ENCODE data around the gene PRRT1.

PRRT1 gene

GRCh38 chr6:32140420-32141046 is 11.2 kb downstream of the PRRT1 start:
- no peaks in the 10 kb centered on the region for H3K27me3 ChIP-seq (replicated peaks; ENCODE audit: control insufficient read depth, insufficient read depth, low read length)

GRCh38 chr6:32139590-32139989 is 12.1 kb downstream of the PRRT1 start:
- Histone ChIP-seq H3K9me3 (ENCODE audit: control insufficient read depth, low read length) (no peaks in the 10 kb centered on the region), H3K27me3 (replicated peaks; ENCODE audit: control insufficient read depth, insufficient read depth, low read length) (no peaks in the 10 kb centered on the region), H3K4me1 (ENCODE audit: control insufficient read depth, insufficient read depth, low read length) (peaks cover 12% of the 10 kb centered on the region), H3K36me3 (ENCODE audit: control insufficient read depth, insufficient read depth, low read length, severe bottlenecking) (no peaks in the 10 kb centered on the region), H3K4me3 (ENCODE audit: low read length) (no peak overlapping the region), H3K9ac (ENCODE audit: low read length) (no peak overlapping the region)
- DNase-seq (ENCODE audit: low read depth): no peak

More at GRCh38 chr6:32140420-32141046, 11.2 kb downstream of the PRRT1 start:
- Histone ChIP-seq H3K36me3 (ENCODE audit: control insufficient read depth, insufficient read depth, low read length, severe bottlenecking) (no peaks in the 10 kb centered on the region), H3K9me3 (ENCODE audit: control insufficient read depth, low read length) (no peaks in the 10 kb centered on the region), H3K9ac (ENCODE audit: low read length) (no peak overlapping the region), H3K4me3 (ENCODE audit: low read length) (no peak overlapping the region), H3K4me1 (ENCODE audit: control insufficient read depth, insufficient read depth, low read length) (peaks cover 14% of the 10 kb centered on the region)
- no peak for DNase-seq (ENCODE audit: low read depth)

GRCh38 chr6:32137454-32137853 is 14.3 kb downstream of the PRRT1 start:
- peaks cover 10% of the 10 kb centered on the region for H3K4me1 ChIP-seq (ENCODE audit: control insufficient read depth, insufficient read depth, low read length)
- no peak overlapping the region for H3K4me3 ChIP-seq (ENCODE audit: low read length)
- H3K9ac ChIP-seq (ENCODE audit: low read length): no peak overlapping the region
- no peaks in the 10 kb centered on the region for H3K36me3 ChIP-seq (ENCODE audit: control insufficient read depth, insufficient read depth, low read length, severe bottlenecking)
- H3K9me3 ChIP-seq (ENCODE audit: control insufficient read depth, low read length): no peaks in the 10 kb centered on the region
- H3K27me3 ChIP-seq (replicated peaks; ENCODE audit: control insufficient read depth, insufficient read depth, low read length): no peaks in the 10 kb centered on the region
- no peak for DNase-seq (ENCODE audit: low read depth)

- no peak for DNase-seq (ENCODE audit: low read depth)
- Histone ChIP-seq H3K9me3 (ENCODE audit: control insufficient read depth, low read length) (no peaks in the 10 kb centered on the region), H3K36me3 (ENCODE audit: control insufficient read depth, insufficient read depth, low read length, severe bottlenecking) (no peaks in the 10 kb centered on the region), H3K4me3 (ENCODE audit: low read length) (no peak overlapping the region), H3K4me1 (ENCODE audit: control insufficient read depth, insufficient read depth, low read length) (peaks cover 9% of the 10 kb centered on the region), H3K27me3 (replicated peaks; ENCODE audit: control insufficient read depth, insufficient read depth, low read length) (no peaks in the 10 kb centered on the region), H3K9ac (ENCODE audit: low read length) (no peak overlapping the region)
Observed at GRCh38 chr6:32133786-32134185, 18.0 kb downstream of the PRRT1 start.

- Histone ChIP-seq H3K4me1 (ENCODE audit: control insufficient read depth, insufficient read depth, low read length) (peaks cover 18% of the 10 kb centered on the region), H3K9ac (ENCODE audit: low read length) (no peak overlapping the region), H3K27me3 (replicated peaks; ENCODE audit: control insufficient read depth, insufficient read depth, low read length) (no peaks in the 10 kb centered on the region), H3K4me3 (ENCODE audit: low read length) (no peak overlapping the region), H3K36me3 (ENCODE audit: control insufficient read depth, insufficient read depth, low read length, severe bottlenecking) (no peaks in the 10 kb centered on the region), H3K9me3 (ENCODE audit: control insufficient read depth, low read length) (no peaks in the 10 kb centered on the region)
- no peak for DNase-seq (ENCODE audit: low read depth)
Observed at GRCh38 chr6:32132110-32132509, 19.6 kb downstream of the PRRT1 start.

- Histone ChIP-seq H3K9ac (ENCODE audit: low read length) (no peak overlapping the region), H3K36me3 (ENCODE audit: control insufficient read depth, insufficient read depth, low read length, severe bottlenecking) (no peaks in the 10 kb centered on the region), H3K4me1 (ENCODE audit: control insufficient read depth, insufficient read depth, low read length) (peaks cover 22% of the 10 kb centered on the region), H3K9me3 (ENCODE audit: control insufficient read depth, low read length) (no peaks in the 10 kb centered on the region), H3K4me3 (ENCODE audit: low read length) (no peak overlapping the region), H3K27me3 (replicated peaks; ENCODE audit: control insufficient read depth, insufficient read depth, low read length) (no peaks in the 10 kb centered on the region)
- no peak for DNase-seq (ENCODE audit: low read depth)
Observed at GRCh38 chr6:32131439-32131948, 20.2 kb downstream of the PRRT1 start.

GRCh38 chr6:32129297-32130088 is 22.2 kb downstream of the PRRT1 start:
- Histone ChIP-seq H3K36me3 (ENCODE audit: control insufficient read depth, insufficient read depth, low read length, severe bottlenecking) (peaks cover 18% of the 10 kb centered on the region), H3K9ac (ENCODE audit: low read length) (peak overlapping the region; percentile 85), H3K27me3 (replicated peaks; ENCODE audit: control insufficient read depth, insufficient read depth, low read length) (no peaks in the 10 kb centered on the region), H3K9me3 (ENCODE audit: control insufficient read depth, low read length) (no peaks in the 10 kb centered on the region), H3K4me3 (ENCODE audit: low read length) (peak overlapping the region; percentile 99), H3K4me1 (ENCODE audit: control insufficient read depth, insufficient read depth, low read length) (peaks cover 22% of the 10 kb centered on the region)
- DNase-seq (ENCODE audit: low read depth): no peak

- Histone ChIP-seq H3K4me1 (ENCODE audit: control insufficient read depth, insufficient read depth, low read length) (peaks cover 22% of the 10 kb centered on the region), H3K4me3 (ENCODE audit: low read length) (peak overlapping the region; percentile 99), H3K9me3 (ENCODE audit: control insufficient read depth, low read length) (no peaks in the 10 kb centered on the region), H3K27me3 (replicated peaks; ENCODE audit: control insufficient read depth, insufficient read depth, low read length) (no peaks in the 10 kb centered on the region), H3K36me3 (ENCODE audit: control insufficient read depth, insufficient read depth, low read length, severe bottlenecking) (peaks cover 25% of the 10 kb centered on the region), H3K9ac (ENCODE audit: low read length) (peak overlapping the region; percentile 85)
- no peak for DNase-seq (ENCODE audit: low read depth)
Observed at GRCh38 chr6:32128751-32129296, 22.9 kb downstream of the PRRT1 start.

- H3K4me3 ChIP-seq (ENCODE audit: low read length): peak within 1 kb of the TSS; percentile 99
- peak within 1 kb of the TSS; percentile 100 for H3K9ac ChIP-seq (ENCODE audit: low read length)
- peak; percentile 100 for DNase-seq (ENCODE audit: low read depth)
- no peaks in the 10 kb centered on the region for H3K9me3 ChIP-seq (ENCODE audit: control insufficient read depth, low read length)
- peaks cover 33% of the 10 kb centered on the region for H3K36me3 ChIP-seq (ENCODE audit: control insufficient read depth, insufficient read depth, low read length, severe bottlenecking)
- peaks cover 22% of the 10 kb centered on the region for H3K4me1 ChIP-seq (ENCODE audit: control insufficient read depth, insufficient read depth, low read length)
- H3K27me3 ChIP-seq (replicated peaks; ENCODE audit: control insufficient read depth, insufficient read depth, low read length): no peaks in the 10 kb centered on the region
Observed at GRCh38 chr6:32127717-32128592, 23.8 kb downstream of the PRRT1 start, which contains the start of gene ATF6B. Gene ATF6B, minus strand, starts transcription at chr6:32128246. Its CDS starts 39 bp downstream, at chr6:32128207.

- H3K36me3 ChIP-seq (ENCODE audit: control insufficient read depth, insufficient read depth, low read length, severe bottlenecking): peaks cover 36% of the 10 kb centered on the region
- no peak for DNase-seq (ENCODE audit: low read depth)
- H3K4me1 ChIP-seq (ENCODE audit: control insufficient read depth, insufficient read depth, low read length): peaks cover 22% of the 10 kb centered on the region
- no peaks in the 10 kb centered on the region for H3K27me3 ChIP-seq (replicated peaks; ENCODE audit: control insufficient read depth, insufficient read depth, low read length)
- H3K9me3 ChIP-seq (ENCODE audit: control insufficient read depth, low read length): no peaks in the 10 kb centered on the region
- H3K9ac ChIP-seq (ENCODE audit: low read length): peak overlapping the region; percentile 100
- peak overlapping the region; percentile 99 for H3K4me3 ChIP-seq (ENCODE audit: low read length)
Observed at GRCh38 chr6:32127409-32127716, 24.4 kb downstream of the PRRT1 start.

Data from adipocyte (in vitro differentiated cells).